Epithelial cell of proximal tubule (primary cell): Measurements from ENCODE around the gene CSDE1. TPM values are rescaled to one million over a fixed set of nuclear protein-coding genes. Genes with fewer than 3 reads are reported as not detected.
A peak's percentile ranks its signal among the peaks of the same experiment; 100 is the strongest.

Experiments
- DNase-seq: peaks from one replicate; pipeline ENCODE4 v3.0.0-alpha.2; 2011; ENCODE audit warnings: low read depth
- H3K4me3 ChIP-seq: 2 replicates; pipeline ENCODE4 v1.5.1; 2011; ENCODE audit warnings: low read depth, mild to moderate bottlenecking, low read length
- CTCF ChIP-seq: conservative IDR thresholded peaks from 2 replicates; pipeline ENCODE4 v1.5.1; 2012; ENCODE audit warnings: low read depth, mild to moderate bottlenecking, low read length
- total RNA-seq: library from RNA; depleted of rRNA; stranded (reverse); fragments of >200 nt; gene quantifications from 2 replicates; pipeline ENCODE4 v1.2.3, GENCODE V29; 2015

The CSDE1 gene
- total RNA-seq, 1 donor from 2014 or later, result 294 TPM

GRCh38 chr1:114716304-114717170 is 41.2 kb downstream of the CSDE1 start, which contains the start of gene NRAS:
TSS of gene NRAS (minus strand) at chr1:114716771. CDS start at chr1:114716160, 611 bp downstream.
- TF ChIP-seq CTCF, result no peak
- DNase-seq, result no peak
- peak within 1 kb of the TSS; percentile 82 for H3K4me3 ChIP-seq

- no peak for TF ChIP-seq CTCF
- DNase-seq, result no peak
- H3K4me3 ChIP-seq, result peak overlapping the region; percentile 82
These were observed 41.9 kb downstream of the CSDE1 start for GRCh38 chr1:114715952-114716303.

- TF ChIP-seq CTCF, result no peak
- no peak for DNase-seq
These were observed 44.8 kb downstream of the CSDE1 start for GRCh38 chr1:114712977-114713376.

GRCh38 chr1:114710360-114710759 is 47.4 kb downstream of the CSDE1 start:
- TF ChIP-seq CTCF, result no peak
- H3K4me3 ChIP-seq, result no peak overlapping the region
- no peak for DNase-seq

More at GRCh38 chr1:114712977-114713376, 44.8 kb downstream of the CSDE1 start:
- no peak overlapping the region for H3K4me3 ChIP-seq

GRCh38 chr1:114707604-114708003 is 50.2 kb downstream of the CSDE1 start:
- no peak for DNase-seq
- no peak overlapping the region for H3K4me3 ChIP-seq
- no peak for TF ChIP-seq CTCF

- TF ChIP-seq CTCF, result no peak
- DNase-seq, result no peak
- no peak overlapping the region for H3K4me3 ChIP-seq
These were observed 54.5 kb downstream of the CSDE1 start for GRCh38 chr1:114703242-114703641.

GRCh38 chr1:114702737-114703136 is 55.0 kb downstream of the CSDE1 start:
- H3K4me3 ChIP-seq, result no peak overlapping the region
- no peak for DNase-seq
- no peak for TF ChIP-seq CTCF
